Smooth muscle cell (in vitro differentiated cells): ENCODE data around the gene METTL9. TPM values are rescaled to one million over a fixed set of nuclear protein-coding genes. Genes with fewer than 3 reads are reported as not detected.
"Not testable (repeated sequence)": the region's sequence is repeated elsewhere in the genome, so short reads cannot be mapped to it uniquely, and the experiment has no call there.

ENCODE experiments used
- DNase-seq: peaks from one replicate; lab custom pipeline; 2025; ENCODE audit not compliant: unreplicated experiment; lab: John Stamatoyannopoulos, UW
- H2AFZ ChIP-seq: fragments of 200-600 bp; sonication (generic); 2 replicates; pipeline ENCODE4 v1.6.0; 2016; ENCODE audit warnings: antibody characterized with exemption, low read depth, mild to moderate bottlenecking
- H3F3A ChIP-seq: fragments of 200-600 bp; sonication (generic); 2 replicates; pipeline ENCODE4 v1.6.0; 2017; ENCODE audit warnings: antibody characterized with exemption, low read depth
- H3K27ac ChIP-seq: fragments of 200-600 bp; sonication (generic); 2 replicates; pipeline ENCODE4 v1.5.1; 2016; ENCODE audit warnings: low read depth, mild to moderate bottlenecking
- H3K27me3 ChIP-seq: fragments of 200-600 bp; sonication (generic); 2 replicates; pipeline ENCODE4 v1.6.1; 2016; ENCODE audit warnings: low read depth, mild to moderate bottlenecking
- H3K36me3 ChIP-seq: fragments of 200-600 bp; sonication (generic); 2 replicates; pipeline ENCODE4 v1.5.1; 2016; ENCODE audit warnings: low read depth
- H3K4me1 ChIP-seq: fragments of 200-600 bp; sonication (generic); 2 replicates; pipeline ENCODE4 v1.5.1; 2016; ENCODE audit warnings: low read depth
- H3K4me2 ChIP-seq: fragments of 200-600 bp; sonication (generic); 2 replicates; pipeline ENCODE4 v1.6.0; 2016; ENCODE audit warnings: mild to moderate bottlenecking
- H3K4me3 ChIP-seq: fragments of 200-600 bp; sonication (generic); 2 replicates; pipeline ENCODE4 v1.5.1; 2016; ENCODE audit warnings: mild to moderate bottlenecking
- H3K79me2 ChIP-seq: fragments of 200-600 bp; sonication (generic); 2 replicates; pipeline ENCODE4 v1.6.0; 2016; ENCODE audit warnings: low read depth, mild to moderate bottlenecking
- H3K9ac ChIP-seq: fragments of 200-600 bp; sonication (generic); 2 replicates; pipeline ENCODE4 v1.6.0; 2016; ENCODE audit warnings: low read depth
- H3K9me3 ChIP-seq: fragments of 200-600 bp; sonication (generic); replicated peaks from 2 replicates; pipeline ENCODE4 v1.5.1; 2016; ENCODE audit warnings: low read depth
- H4K20me1 ChIP-seq: fragments of 200-600 bp; sonication (generic); 2 replicates; pipeline ENCODE4 v1.6.0; 2016; ENCODE audit warnings: low read depth
- WGBS: methylation state at CpG from one replicate; pipeline ENCODE4 v1.1.7; 2016; ENCODE audit warnings: low lambda C conversion rate; 5-methylcytosine and 5-hydroxymethylcytosine counted together
- polyA plus RNA-seq: library from polyadenylated mRNA; unstranded; fragments of >200 nt; fragmentation: Nextera tagmentation; extraction: Ambion mirVana; gene quantifications from 2 replicates; pipeline ENCODE4 v1.2.1, GENCODE V29; 2016
- total RNA-seq: library from RNA; depleted of rRNA; stranded (reverse); fragments of >200 nt; gene quantifications from 2 replicates; pipeline ENCODE4 v1.2.3, GENCODE V29; 2014
- TF ChIP-seq, protein P1 (sequence below): fragments of 200-600 bp; sonication (generic); IDR thresholded peaks from 2 replicates; pipeline ENCODE4 v1.5.1; 2017; ENCODE audit warnings: borderline replicate concordance, mild to moderate bottlenecking, antibody characterized with exemption; ENCODE audit not compliant: insufficient read depth, poor library complexity, severe bottlenecking

METTL9 gene
- total and polyA plus RNA-seq, 2 experiments from 2014 or later, result 97.5 to 157 TPM

DNA sequence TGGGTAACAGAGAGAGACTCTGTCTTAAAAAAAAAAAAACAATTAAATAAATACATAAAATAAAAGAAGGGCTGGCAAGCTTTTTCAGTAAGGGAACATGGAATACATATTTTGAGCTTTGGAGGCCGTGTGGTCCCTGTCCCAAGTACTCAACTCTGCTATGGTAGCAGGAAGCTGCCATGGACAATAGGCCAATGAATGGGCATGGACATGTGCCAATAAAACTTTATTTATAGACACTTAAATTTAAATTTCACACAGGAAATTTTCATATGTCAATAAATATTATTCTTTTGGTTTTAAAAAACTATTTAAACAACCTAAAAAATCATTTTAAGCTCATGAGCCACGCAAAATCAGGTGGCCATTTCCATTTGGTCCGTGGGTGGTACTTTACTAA lies 68.2 kb downstream of the METTL9 start:
- Histone ChIP-seq H3K9me3 (no peaks in the 10 kb centered on the region), H3K4me1 (peaks cover 10% of the 10 kb centered on the region), H3K36me3 (no peaks in the 10 kb centered on the region), H3K4me2 (no peak overlapping the region), H2AFZ (no peak overlapping the region), H3K27ac (no peak overlapping the region), H3K9ac (no peak overlapping the region), H4K20me1 (no peaks in the 10 kb centered on the region), H3K4me3 (no peak overlapping the region), H3K27me3 (peaks cover 30% of the 10 kb centered on the region), H3K79me2 (no peaks in the 10 kb centered on the region), H3F3A (no peaks in the 10 kb centered on the region)
- DNase-seq, result no peak
- TF ChIP-seq, protein P1, sequence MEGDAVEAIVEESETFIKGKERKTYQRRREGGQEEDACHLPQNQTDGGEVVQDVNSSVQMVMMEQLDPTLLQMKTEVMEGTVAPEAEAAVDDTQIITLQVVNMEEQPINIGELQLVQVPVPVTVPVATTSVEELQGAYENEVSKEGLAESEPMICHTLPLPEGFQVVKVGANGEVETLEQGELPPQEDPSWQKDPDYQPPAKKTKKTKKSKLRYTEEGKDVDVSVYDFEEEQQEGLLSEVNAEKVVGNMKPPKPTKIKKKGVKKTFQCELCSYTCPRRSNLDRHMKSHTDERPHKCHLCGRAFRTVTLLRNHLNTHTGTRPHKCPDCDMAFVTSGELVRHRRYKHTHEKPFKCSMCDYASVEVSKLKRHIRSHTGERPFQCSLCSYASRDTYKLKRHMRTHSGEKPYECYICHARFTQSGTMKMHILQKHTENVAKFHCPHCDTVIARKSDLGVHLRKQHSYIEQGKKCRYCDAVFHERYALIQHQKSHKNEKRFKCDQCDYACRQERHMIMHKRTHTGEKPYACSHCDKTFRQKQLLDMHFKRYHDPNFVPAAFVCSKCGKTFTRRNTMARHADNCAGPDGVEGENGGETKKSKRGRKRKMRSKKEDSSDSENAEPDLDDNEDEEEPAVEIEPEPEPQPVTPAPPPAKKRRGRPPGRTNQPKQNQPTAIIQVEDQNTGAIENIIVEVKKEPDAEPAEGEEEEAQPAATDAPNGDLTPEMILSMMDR, result no peak
- 92% methylated on average over 3 of the region's 3 CpGs for WGBS

DNA sequence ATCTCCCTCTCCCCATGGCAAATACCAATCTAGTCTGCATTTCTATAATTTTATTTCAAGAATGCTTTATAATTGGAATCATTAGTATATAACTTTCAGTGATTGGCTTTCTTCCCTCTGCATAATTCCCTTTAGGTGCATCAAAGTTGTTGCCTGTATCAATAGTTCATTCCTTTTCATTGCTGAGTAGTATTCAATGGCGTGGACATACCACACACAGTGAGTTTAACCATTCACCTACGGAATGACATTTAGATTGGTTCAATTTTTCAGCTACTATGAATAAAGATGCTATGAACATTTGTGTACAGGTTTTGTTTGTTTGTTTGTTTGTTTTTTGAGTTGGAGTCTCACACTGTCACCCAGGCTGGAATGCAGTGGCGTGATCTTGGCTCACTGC lies 74.1 kb downstream of the METTL9 start:
- TF ChIP-seq, protein P1, result no peak
- H4K20me1 ChIP-seq, result no peaks in the 10 kb centered on the region
- H3K9me3 ChIP-seq, result no peaks in the 10 kb centered on the region
- H3F3A ChIP-seq, result no peaks in the 10 kb centered on the region
- H2AFZ ChIP-seq, result no peak overlapping the region
- no peaks in the 10 kb centered on the region for H3K79me2 ChIP-seq
- 83% methylated on average over 3 of the region's 3 CpGs for WGBS
- H3K4me3 ChIP-seq, result no peak overlapping the region
- H3K9ac ChIP-seq, result no peak overlapping the region
- H3K27ac ChIP-seq, result no peak overlapping the region
- no peak for DNase-seq
- H3K4me1 ChIP-seq, result no peaks in the 10 kb centered on the region
- H3K27me3 ChIP-seq, result peaks cover 16% of the 10 kb centered on the region
- H3K36me3 ChIP-seq, result no peaks in the 10 kb centered on the region
- no peak overlapping the region for H3K4me2 ChIP-seq

DNA sequence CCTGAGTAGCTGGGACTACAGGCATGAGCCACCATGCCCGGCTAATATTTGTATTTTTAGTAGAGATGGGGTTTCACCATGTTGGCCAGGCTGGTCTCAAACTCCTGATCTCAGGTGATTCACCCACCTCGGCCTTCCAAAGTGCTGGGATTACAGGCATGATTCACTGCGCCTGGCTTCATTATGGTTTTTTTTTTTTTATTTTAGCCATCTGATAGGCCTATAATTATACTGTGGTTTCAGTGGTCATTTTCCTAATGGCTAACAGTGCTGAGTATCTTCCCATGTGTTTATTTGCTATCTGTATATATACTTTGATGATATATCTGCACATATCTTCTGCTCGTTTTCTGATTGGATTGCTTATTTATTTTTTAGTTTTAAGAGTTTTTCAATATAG lies 75.1 kb downstream of the METTL9 start:
- 90% methylated on average over 4 of the region's 4 CpGs for WGBS
- not testable (repeated sequence) for H3K9me3 ChIP-seq, H4K20me1 ChIP-seq, H3K4me3 ChIP-seq, H3K9ac ChIP-seq, H3K4me2 ChIP-seq, H3F3A ChIP-seq, H3K36me3 ChIP-seq, DNase-seq, H3K79me2 ChIP-seq, H3K4me1 ChIP-seq, H2AFZ ChIP-seq, H3K27ac ChIP-seq
- H3K27me3 ChIP-seq, result peaks cover 16% of the 10 kb centered on the region

DNA sequence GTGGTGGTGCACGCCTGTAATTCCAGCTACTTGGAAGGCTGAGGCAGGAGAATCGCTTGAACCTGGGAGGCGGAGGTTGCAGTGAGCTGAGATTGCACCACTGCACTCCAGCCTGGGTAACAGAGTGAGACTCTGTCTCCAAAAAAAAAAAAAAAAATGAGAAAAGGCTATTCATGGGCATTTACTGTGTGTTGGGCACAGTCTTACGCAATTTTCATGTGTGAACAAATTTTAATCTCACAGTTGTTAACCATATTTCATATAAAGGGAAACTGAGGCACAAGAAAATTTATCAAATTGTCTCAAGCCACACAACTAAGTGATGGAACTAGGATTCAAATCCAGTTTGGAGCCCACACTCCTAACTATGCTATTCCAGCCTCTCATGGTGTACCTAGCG lies 81.3 kb downstream of the METTL9 start:
- not testable (repeated sequence) for H3K4me3 ChIP-seq, H3K9me3 ChIP-seq, H3K36me3 ChIP-seq, H3K9ac ChIP-seq, H3K79me2 ChIP-seq, H3F3A ChIP-seq, DNase-seq, H4K20me1 ChIP-seq, H3K4me1 ChIP-seq, H2AFZ ChIP-seq, H3K27ac ChIP-seq, H3K4me2 ChIP-seq
- 93% methylated on average over 5 of the region's 5 CpGs for WGBS
- peaks cover 20% of the 10 kb centered on the region for H3K27me3 ChIP-seq

DNA sequence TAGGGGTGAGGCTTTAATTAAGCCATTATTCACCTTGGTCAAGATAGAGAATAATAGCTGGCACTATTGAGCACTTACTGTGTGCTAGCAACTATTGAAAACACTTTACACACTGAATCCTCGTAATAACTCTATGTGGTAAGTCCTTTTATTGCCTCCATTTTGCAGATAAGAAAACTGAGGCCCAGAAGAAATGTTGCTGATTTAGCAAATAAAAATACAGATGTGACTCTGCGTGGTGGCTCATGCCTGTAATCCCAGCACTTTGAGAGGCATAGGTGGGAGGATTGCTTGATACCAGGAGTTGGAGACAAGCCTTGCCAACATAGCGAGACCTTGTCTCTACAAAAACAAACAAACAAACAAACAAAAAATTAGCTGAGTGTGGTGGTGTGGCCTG lies 83.8 kb downstream of the METTL9 start:
- Histone ChIP-seq H3K27ac (no peak overlapping the region), H3K79me2 (no peaks in the 10 kb centered on the region), H3K4me1 (no peaks in the 10 kb centered on the region), H4K20me1 (no peaks in the 10 kb centered on the region), H3K9ac (no peak overlapping the region), H3K9me3 (no peaks in the 10 kb centered on the region), H3K36me3 (no peaks in the 10 kb centered on the region), H3K27me3 (peaks cover 12% of the 10 kb centered on the region), H2AFZ (no peak overlapping the region), H3F3A (no peaks in the 10 kb centered on the region), H3K4me2 (no peak overlapping the region), H3K4me3 (no peak overlapping the region)
- no peak for DNase-seq
- 80% methylated on average over 3 of the region's 3 CpGs for WGBS
- TF ChIP-seq, protein P1, result no peak
